HG03139 (cell line): ENCODE data around the gene NEO1.
"Not testable (repeated sequence)": the region's sequence is repeated elsewhere in the genome, so short reads cannot be mapped to it uniquely, and the experiment has no call there.

ENCODE experiments used
- ATAC-seq: cut with Tn5 transposase; IDR thresholded peaks from one replicate; pipeline ENCODE4 v1.9.1; 2021; ENCODE audit not compliant: unreplicated experiment

Gene NEO1

GRCh38 chr15:73195166-73195565 is 142.9 kb downstream of the NEO1 start:
- ATAC-seq: no peak

GRCh38 chr15:73196113-73196512 is 143.8 kb downstream of the NEO1 start:
- no peak for ATAC-seq

- ATAC-seq: no peak
Observed at GRCh38 chr15:73200339-73200738, 148.1 kb downstream of the NEO1 start.

- no peak for ATAC-seq
Observed at GRCh38 chr15:73210630-73211029, 158.4 kb downstream of the NEO1 start.

- no peak for ATAC-seq
Observed at GRCh38 chr15:73212424-73212823, 160.2 kb downstream of the NEO1 start.

- not testable (repeated sequence) for ATAC-seq
Observed at GRCh38 chr15:73221450-73221849, 169.2 kb downstream of the NEO1 start.

- ATAC-seq: no peak
Observed at GRCh38 chr15:73225358-73226015, 173.2 kb downstream of the NEO1 start.

GRCh38 chr15:73226093-73226814 is 174.0 kb downstream of the NEO1 start:
- no peak for ATAC-seq

GRCh38 chr15:73227433-73228056 is 175.3 kb downstream of the NEO1 start:
- ATAC-seq: no peak

GRCh38 chr15:73228128-73228646 is 175.9 kb downstream of the NEO1 start:
- no peak for ATAC-seq

GRCh38 chr15:73231661-73232419 is 179.6 kb downstream of the NEO1 start:
- no peak for ATAC-seq

- ATAC-seq: no peak
Observed at GRCh38 chr15:73232776-73233175, 180.5 kb downstream of the NEO1 start.

- no peak for ATAC-seq
Observed at GRCh38 chr15:73233623-73234022, 181.4 kb downstream of the NEO1 start.

- ATAC-seq: no peak
Observed at GRCh38 chr15:73237910-73238309, 185.6 kb downstream of the NEO1 start.

GRCh38 chr15:73239564-73240215 is 187.4 kb downstream of the NEO1 start:
- no peak for ATAC-seq

GRCh38 chr15:73240866-73241499 is 188.7 kb downstream of the NEO1 start:
- no peak for ATAC-seq

- no peak for ATAC-seq
Observed at GRCh38 chr15:73244333-73244732, 192.1 kb downstream of the NEO1 start.

- ATAC-seq: no peak
Observed at GRCh38 chr15:73246439-73246838, 194.2 kb downstream of the NEO1 start.

- no peak for ATAC-seq
Observed at GRCh38 chr15:73246898-73247297, 194.6 kb downstream of the NEO1 start.

GRCh38 chr15:73247331-73247730 is 195.1 kb downstream of the NEO1 start:
- no peak for ATAC-seq
